ACHN (cell line): ENCODE measurements around the gene ZNF398.
A peak's percentile ranks its signal among the peaks of the same experiment; 100 is the strongest.

ENCODE experiments used
- DNase-seq: peaks from one replicate; pipeline ENCODE4 v3.0.0-alpha.2; 2015
- in situ Hi-C: cut with HindIII; loops from 2 replicates; pipeline ENCODE4 v1.10.0; 2017; ENCODE audit warnings: low sequenced_read_pairs, low pct_ligation_motif_present, low pct_unique_long_range_greater_than_20kb

The ZNF398 gene

DNA sequence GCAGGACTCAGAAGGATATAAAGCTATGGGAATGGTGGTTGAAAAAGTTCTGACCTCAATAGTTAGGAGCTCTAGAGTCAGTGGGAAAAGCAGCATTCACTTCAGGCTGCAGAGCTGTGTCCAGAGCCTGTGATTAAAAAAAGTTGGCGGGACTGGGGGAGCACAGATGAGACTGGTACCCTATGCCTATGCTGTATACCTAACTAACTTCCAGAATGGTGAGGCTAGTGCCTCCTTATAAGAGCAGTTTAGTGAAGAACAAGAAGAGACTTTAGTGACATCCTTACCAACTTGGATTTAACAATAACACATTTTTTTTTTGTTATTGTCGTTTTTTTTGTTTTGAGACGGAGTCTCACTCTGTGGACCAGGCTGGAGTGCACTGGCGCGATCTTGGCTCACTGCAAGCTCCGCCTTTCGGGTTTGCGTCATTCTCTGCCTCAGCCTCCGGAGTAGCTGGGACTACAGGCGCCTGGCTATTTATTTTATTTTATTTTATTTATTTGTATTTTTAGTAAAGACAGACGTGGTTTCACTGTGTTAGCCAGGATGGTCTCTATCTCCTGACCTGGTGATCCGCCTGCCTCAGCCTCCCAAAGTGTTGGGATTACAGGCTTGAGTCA, 41.5 kb downstream of the ZNF398 start:
- no peak for DNase-seq
- in situ Hi-C loops, result no loop called here

DNA sequence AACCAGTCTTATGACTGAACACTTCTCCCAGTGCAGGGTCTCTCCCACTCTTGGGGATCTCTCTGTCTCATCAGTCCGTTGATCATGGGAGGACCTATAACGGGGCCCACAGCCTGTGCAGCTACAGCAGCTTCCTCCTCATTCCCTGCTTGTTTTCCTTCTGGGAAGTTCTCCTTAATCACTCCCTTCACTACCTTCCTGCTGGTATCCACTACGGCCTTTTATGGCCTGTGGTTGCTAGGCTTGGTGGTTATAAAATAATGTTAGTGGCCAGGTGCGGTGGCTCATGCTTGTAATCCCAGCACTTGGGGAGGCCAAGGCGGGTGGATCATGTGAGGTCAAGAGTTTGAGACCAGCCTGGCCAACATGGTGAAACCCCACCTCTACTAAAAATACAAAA, 44.6 kb downstream of the ZNF398 start:
- no peak for DNase-seq
- in situ Hi-C loops, result no loop called here

DNA sequence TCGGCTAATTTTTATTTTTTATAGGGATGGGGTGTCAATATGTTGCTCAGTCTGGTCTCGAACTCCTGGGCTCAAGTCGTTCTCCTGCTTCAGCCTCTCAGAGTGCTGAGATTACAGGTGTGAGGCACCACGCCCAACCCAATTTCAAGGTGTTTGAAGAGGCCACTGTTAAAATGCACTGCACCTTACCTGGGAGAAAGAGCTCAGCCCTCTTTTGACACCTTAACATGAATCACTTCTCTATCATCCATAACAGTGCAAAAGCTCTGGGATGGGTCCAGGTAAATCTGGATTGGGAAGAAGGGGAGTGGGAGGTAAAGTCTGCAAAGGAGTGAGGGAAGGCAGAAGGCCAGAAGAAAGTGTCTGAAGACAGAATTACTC, 47.5 kb downstream of the ZNF398 start:
- in situ Hi-C loops, result no loop called here
- DNase-seq, result no peak

DNA sequence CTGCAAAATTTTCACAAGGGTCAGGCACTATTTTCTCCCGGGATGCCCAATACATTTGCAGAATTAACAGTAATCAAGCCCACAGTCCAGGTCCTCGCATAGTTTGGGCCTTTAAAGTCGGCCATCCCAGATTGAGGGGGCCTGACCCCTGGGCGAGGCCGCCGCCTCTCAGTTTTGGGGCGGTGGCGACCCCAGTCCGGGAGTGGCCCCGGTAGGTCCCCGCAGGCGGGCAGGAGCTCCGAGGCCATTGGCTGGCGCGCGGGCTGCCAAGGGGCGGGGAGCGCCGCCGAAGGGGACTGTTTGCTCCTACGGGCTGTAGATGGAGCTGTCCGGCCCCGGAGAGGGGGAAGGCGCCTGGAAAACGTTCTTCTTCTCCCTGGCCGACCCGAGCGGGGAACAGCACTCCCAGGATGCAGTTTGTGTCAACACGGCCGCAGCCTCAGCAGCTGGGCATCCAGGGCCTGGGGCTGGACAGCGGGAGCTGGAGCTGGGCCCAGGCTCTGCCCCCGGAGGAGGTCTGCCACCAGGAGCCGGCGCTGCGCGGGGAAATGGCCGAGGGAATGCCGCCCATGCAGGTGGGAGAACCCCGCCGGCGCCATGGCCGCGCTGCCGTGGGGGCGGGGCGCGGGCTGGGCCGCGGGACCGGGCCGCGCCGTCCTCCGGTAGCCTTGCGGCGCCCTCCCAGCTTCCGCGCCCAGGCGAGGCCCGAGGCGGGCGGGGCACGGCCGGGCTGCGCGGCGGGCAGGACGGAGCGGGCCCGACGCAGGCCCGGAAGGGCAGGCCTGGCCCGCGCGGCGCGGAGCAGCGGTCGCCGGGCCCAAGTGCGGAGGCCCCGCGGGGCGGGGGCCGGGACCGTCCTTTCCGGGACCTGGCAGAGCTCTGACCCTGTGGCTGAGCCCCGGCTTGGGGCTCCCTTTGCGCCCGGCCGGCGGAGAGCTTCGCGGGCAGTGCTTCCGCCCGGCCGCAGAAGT, 48.2 kb downstream of the ZNF398 start, which contains the start of gene ZNF282:
Gene ZNF282, plus strand, starts transcription at position 367 of the 971 bp plus-strand sequence. Its CDS starts 44 bp downstream, at position 411.
- in situ Hi-C loops, result no loop called here
- peak; percentile 95 for DNase-seq

DNA sequence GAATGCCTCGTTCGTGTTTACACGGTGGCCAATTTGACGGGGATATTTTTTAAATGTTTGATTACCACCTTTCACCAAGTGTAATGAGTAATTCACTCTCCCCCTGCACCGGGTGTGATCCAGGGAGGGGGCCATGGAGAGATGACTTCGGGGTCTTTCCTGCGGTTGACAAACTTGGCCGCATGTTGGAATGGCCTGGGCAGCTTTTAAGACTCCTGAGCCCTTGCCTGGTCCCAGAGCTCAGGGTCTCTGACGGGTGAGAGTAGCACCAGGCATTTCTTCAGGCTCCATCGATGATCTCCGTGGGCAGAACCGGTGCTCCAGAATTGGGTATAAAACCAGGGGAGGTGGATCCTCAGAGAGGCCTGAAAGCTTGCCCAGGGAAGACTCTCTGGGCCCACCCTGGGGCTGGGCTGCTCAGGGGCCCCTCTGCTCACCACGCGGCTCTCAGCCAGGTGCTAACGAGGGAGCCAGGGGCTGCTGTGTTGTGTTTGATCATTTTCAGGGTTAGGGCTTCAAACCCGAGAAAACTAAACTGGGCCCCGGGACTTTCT, 49.0 kb downstream of the ZNF398 start:
- peak; percentile 24 for DNase-seq
- in situ Hi-C loops, result no loop called here

DNA sequence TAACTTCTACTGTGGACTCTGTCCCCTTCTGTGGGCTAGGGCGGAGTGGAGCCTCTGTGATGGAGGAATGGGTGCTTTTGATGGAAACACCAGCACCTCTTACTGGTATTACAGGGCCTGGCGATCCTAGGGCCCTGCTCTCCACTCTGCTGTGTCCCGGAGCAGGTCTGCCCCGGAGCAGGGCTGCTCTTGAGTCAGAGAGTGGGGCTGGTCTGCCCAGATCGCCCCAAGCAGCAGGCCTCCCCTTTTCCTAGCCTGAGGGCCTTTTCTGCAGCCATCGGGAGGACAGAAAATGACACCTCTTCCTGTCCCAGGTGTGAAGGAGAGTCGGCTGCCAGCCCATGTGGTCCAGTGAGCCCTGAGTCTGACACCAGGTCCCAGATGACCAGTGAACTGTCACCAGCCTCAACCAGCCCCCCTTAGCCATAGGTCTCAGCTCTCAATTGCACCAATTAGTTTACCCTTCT, 49.5 kb downstream of the ZNF398 start:
- peak; percentile 31 for DNase-seq
- in situ Hi-C loops, result no loop called here

DNA sequence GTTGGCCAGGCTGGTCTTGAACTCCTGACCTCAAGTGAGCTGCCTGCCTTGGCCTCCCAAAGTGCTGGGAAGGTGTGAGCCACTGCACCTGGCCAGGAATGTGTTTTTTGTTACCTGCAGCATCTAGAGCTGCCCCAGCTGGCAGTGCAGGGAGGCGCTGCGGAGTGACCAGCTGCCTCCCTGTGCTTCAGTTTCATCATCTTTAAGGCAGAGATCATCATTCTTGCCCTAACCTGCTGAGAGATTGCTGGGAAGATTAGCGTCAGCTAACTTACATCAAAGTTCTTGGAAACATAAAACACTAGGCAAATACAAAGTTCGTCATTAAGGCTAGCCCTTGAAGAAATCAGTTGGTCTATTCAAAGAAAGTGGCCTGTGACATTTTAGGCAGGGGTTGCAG, 50.4 kb downstream of the ZNF398 start:
- in situ Hi-C loops, result no loop called here
- DNase-seq, result no peak

DNA sequence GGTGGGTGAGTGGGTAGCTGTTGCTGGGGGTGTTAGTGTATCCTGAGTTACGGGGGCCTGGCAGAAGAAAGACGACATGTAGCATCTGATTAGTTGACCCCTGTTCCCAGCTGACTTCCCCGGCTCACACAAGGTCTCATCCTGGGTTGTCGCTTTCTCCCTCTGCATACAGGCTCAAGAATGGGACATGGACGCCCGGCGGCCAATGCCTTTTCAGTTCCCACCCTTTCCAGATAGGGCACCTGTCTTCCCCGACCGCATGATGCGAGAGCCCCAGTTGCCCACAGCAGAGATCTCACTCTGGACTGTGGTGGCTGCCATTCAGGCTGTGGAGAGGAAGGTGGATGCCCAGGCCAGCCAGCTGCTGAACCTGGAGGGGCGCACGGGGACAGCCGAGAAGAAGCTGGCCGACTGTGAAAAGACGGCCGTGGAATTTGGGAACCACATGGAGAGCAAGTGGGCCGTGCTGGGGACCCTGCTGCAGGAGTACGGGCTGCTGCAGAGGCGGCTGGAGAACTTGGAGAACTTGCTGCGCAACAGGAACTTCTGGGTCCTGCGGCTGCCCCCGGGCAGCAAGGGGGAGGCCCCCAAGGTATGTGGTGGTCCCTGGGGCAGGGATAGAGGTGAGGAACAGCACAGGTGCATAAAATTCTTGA, 51.0 kb downstream of the ZNF398 start:
- no peak for DNase-seq
- in situ Hi-C loops, result no loop called here

DNA sequence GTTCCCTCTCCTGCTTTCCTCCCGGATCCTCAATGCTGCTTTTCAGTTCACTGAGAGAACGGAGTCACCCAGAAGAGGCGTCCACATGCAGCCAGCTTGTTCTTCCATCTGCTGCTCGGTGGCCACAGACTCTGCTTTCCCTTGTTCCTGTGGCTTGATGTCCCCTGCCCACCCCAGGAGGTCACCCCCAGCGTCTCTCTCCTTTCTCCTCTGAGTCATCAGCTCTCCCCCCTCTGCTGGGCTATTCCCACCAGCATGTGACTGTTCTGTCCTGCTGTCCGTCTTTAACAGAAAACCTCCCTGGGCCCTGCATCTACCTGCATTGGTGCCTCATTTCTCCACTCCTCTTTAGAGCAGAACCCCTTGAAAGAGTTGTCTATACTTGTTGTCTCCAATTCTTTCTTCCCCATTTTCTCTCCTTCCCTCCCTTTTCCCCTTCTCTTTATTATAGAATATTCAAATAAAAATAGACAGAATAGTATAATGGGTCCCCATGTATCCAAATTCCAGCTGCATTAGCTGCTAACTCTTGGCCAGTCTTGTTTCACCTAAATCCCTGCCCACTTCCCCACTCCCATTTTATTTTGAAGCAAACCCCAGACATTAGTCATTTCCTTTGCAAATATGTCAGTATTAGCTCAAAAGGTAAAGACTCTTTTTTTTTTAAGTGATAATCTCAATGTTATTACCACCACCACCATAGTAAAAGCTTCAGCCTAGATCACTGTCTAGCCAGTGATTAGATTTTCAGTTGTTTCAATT, 52.2 kb downstream of the ZNF398 start:
- in situ Hi-C loops, result no loop called here
- DNase-seq, result no peak

DNA sequence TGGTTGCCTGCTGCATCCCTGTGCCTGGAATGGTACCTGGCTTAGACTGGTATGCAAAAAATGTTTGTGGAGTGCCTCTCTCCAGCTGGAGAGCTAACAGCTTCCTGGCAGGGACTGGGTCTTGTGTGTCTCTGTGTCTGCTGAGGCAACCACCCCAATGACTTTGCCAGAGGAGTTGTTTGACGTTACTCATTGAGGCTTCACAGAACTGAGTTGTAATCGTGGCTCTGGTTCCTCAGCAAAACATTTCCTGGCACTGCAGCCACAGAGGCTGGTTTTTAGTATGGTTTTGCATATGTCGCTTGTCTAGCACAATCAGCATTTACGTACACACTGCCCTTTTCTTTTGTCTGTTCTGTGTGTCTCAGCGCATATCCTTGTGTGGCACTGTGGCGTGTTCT, 55.6 kb downstream of the ZNF398 start:
- in situ Hi-C loops, result no loop called here
- no peak for DNase-seq

DNA sequence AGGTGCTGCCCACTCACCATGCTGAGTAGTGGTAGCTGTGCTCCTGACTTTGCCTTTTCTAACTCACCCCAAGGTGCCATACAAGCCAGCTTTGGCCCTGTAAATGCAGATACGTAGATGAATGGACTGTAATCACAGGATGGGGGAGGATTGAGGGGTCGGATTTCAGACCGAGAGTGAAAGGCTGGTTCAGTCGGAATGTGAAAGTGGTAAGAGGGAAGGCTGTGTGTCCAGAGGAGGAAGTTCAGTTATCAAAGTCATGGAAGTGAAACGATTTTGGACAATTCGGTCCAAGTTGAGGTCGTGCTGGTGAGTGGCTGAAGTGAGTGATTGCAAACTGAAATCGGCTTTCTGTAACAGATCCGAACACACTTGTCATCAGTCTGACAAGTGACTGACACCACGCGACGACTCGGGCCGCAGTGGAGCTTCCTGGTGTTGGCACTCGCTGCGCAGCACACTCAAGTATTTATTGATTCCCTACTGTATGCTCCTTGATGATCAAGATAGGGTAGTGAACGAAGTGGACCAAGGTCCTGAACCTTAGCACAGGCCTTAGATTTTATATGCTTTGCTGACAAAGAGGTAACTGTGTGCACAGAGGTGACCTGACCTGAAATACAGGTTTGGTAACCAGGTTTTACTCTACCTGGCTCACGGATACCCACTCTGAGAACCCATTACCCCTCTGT, 58.6 kb downstream of the ZNF398 start:
- DNase-seq, result no peak
- in situ Hi-C loops, result no loop called here

DNA sequence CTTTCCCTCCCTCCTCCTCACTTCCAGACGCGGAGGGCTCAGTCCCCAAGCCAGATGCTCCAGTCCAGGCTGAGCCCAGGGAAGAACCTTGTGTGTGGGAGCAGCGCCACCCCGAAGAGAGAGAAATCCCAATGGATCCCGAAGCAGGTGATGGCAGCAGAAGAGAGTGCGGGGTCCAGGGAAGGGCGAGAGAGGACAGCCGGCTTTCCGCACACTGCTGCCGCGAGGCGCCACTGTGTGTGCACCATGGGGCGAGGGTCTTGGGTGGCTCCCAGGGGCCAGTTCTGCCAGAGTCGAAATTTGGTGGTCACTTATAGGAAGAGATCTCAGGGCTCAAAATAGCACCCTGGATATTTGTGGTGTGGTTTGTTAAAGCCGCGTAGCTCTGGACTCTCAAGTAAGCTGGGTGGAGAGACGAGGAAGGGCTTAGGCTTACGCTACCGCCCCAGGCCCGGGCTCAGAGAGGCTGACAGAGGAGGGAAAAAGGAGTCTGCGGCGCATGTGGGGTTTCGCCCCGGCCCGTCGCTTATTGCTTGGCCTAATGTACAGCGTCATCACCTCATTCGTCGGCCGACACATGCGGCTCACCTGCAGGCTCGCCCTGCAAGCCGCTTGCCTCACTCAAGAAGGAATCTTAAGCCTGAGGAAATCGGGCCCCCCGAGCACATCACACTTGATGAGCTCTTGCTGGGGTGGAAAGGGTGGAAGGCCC, 60.2 kb downstream of the ZNF398 start:
- in situ Hi-C loops, result no loop called here
- no peak for DNase-seq

DNA sequence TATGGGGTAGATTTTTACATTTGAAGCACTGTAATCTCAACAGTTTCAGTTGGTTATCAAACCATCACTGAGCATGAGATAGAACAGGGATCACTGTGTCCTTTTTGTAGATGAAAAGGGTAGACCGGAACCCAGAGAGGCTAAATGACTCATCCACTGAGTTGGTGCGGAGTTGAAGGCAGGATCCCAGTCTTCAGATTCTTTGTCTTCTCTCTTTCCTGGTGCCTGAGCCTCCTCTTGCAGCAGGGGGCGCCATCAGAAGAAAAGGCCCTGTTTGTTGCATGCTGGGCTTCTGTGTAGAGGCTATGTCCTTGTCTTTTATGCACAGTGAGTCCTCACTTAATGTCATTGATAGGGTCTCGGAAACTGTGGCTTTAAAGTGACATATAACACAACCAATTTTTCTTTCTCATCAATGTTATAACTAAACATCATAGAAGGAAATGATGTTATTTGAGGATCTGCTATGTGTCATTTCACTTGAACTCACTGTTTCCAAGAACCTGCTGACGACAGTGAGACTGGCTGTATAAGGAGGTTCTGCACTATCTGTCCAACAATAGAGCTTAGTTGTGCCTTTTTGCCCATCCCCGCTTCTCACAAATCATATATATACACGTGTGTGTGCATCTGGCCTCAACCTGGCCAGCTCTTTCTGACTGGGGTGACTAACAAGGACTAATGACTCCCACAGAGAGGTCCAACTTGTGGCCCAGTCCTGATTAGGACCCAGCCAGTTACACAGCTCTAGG, 62.4 kb downstream of the ZNF398 start:
- in situ Hi-C loops, result no loop called here

DNA sequence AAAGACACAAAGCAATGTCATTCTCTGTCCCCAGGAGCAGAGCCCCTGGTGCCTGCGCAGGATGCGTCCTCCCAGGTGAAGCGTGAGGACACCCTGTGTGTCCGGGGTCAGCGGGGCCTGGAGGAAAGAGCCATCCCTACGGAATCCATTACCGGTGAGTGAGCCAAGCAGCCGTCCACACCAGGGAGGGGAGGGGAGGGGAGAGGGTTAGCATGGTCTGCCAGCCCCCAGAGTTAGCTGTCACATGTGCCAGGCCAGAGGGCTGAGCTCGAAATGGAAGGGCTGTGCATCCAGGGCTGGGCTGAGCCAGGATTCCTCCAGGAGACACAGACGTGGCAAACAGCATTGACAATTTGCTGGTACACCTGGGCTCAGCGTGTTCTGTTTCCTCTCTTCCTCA, 63.3 kb downstream of the ZNF398 start:
- DNase-seq, result no peak
- in situ Hi-C loops, result no loop called here

More for the DNA sequence above, 62.4 kb downstream of the ZNF398 start:
- DNase-seq, result peak; percentile 89

DNA sequence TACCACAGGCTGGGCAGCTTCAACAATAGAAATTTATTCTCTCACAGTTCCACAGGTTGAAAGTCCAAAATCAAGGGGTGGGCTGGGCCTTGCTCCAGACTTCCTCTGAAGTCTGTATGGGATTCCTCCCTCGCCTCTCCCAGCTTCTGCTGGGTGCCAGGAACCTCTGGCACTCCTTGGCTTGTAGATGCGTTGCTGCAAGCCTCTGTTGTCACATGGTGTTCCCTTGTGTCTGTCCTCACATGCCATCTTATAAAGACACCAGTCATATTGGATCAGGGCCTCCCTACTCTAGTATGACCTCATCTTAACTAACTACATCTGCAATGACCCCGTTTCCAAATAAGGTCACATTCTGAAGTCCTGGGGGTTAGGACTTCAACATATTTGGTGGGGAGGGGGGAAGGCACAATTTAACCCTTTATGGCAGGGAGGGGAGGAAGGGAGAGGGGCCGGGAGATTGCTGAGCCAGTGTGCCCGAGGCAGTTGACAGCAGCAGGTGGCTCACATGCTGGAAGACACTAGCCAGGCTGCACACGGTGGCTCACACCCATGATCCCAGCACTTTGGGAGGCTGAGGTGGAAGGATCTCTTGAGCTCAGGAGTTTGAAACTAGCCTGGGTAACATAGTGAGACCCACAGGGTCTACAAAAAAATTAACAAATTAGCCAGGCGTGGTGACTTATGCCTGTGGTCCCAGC, 66.9 kb downstream of the ZNF398 start:
- in situ Hi-C loops, result no loop called here
- no peak for DNase-seq

DNA sequence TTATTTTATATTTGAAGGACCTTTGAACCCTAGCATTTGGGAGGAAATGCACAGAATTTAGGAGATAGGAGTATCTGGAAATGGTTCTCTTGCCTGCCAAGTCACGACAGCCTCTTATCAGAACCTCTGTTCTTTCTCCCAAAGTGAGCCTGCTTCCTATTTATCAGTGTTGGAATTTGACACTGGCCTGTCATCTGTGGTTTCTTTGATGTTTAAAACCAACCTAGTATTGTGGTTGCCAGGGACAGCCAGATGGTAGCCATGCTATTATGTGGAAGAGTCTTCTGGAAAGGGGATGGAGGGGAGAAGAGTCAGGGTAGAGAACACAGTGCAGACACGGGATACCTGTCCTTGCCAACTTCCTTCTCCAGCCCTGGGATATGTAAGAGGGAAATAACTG, 69.1 kb downstream of the ZNF398 start:
- in situ Hi-C loops, result no loop called here
- no peak for DNase-seq
